HEK293T (cell line): ENCODE measurements around the gene KIT.

Experiments
- CTCF ChIA-PET: fragments of 350-600 bp; formaldehyde crosslinking; extraction: SDS; loops from one replicate; lab custom pipeline; 2021; ENCODE audit warnings: antibody characterized with exemption, inconsistent platforms; lab: Yijun Ruan, JAX
- POLR2A ChIA-PET: fragments of 350-600 bp; formaldehyde crosslinking; extraction: SDS; loops from one replicate; lab custom pipeline; 2020; ENCODE audit warnings: antibody characterized with exemption, inconsistent platforms; lab: Yijun Ruan, JAX
- DNase-seq: peaks from one replicate; pipeline ENCODE4 v3.0.0; 2012; ENCODE audit warnings: mixed read lengths; ENCODE audit errors: extremely low spot score
- ARNT ChIP-seq: fragments of 450-650 bp; IDR thresholded peaks from 2 replicates; pipeline ENCODE4 v1.6.1; 2017; ENCODE audit warnings: mild to moderate bottlenecking
- BHLHE40 ChIP-seq: fragments of 450-650 bp; IDR thresholded peaks from 2 replicates; pipeline ENCODE4 v1.6.1; 2016; ENCODE audit warnings: mild to moderate bottlenecking, moderate library complexity, borderline replicate concordance
- CTBP1 ChIP-seq: fragments of 450-650 bp; IDR thresholded peaks from 2 replicates; pipeline ENCODE4 v1.6.1; 2016; ENCODE audit warnings: borderline replicate concordance
- ELF4 ChIP-seq: fragments of 450-650 bp; IDR thresholded peaks from 2 replicates; pipeline ENCODE4 v1.6.1; 2017; ENCODE audit warnings: antibody characterized with exemption
- FOXA1 ChIP-seq: fragments of 450-650 bp; IDR thresholded peaks from 2 replicates; pipeline ENCODE4 v1.6.1; 2016; ENCODE audit warnings: mild to moderate bottlenecking
- FOXK2 ChIP-seq: fragments of 450-650 bp; IDR thresholded peaks from 2 replicates; pipeline ENCODE4 v1.6.1; 2016; ENCODE audit warnings: mild to moderate bottlenecking
- FOXM1 ChIP-seq: fragments of 450-650 bp; IDR thresholded peaks from 2 replicates; pipeline ENCODE4 v1.6.1; 2017; ENCODE audit warnings: mild to moderate bottlenecking, borderline replicate concordance
- HDGF ChIP-seq: fragments of 450-650 bp; IDR thresholded peaks from 2 replicates; pipeline ENCODE4 v1.6.1; 2017; ENCODE audit warnings: antibody characterized with exemption, borderline replicate concordance
- L3MBTL2 ChIP-seq: fragments of 450-650 bp; conservative IDR thresholded peaks from 2 replicates; pipeline ENCODE4 v1.6.1; 2016; ENCODE audit warnings: mild to moderate bottlenecking
- LEF1 ChIP-seq: fragments of 450-650 bp; IDR thresholded peaks from 2 replicates; pipeline ENCODE4 v1.6.1; 2017; ENCODE audit warnings: mild to moderate bottlenecking, borderline replicate concordance
- NFRKB ChIP-seq: fragments of 450-650 bp; IDR thresholded peaks from 2 replicates; pipeline ENCODE4 v1.6.1; 2016; ENCODE audit warnings: mild to moderate bottlenecking, moderate library complexity
- PKNOX1 ChIP-seq: fragments of 450-650 bp; IDR thresholded peaks from 2 replicates; pipeline ENCODE4 v1.6.1; 2016
- SP1 ChIP-seq: fragments of 450-650 bp; IDR thresholded peaks from 2 replicates; pipeline ENCODE4 v1.6.1; 2017
- SUZ12 ChIP-seq: fragments of 450-650 bp; IDR thresholded peaks from 2 replicates; pipeline ENCODE4 v1.6.1; 2016; ENCODE audit warnings: mild to moderate bottlenecking
- TARDBP ChIP-seq: fragments of 450-650 bp; IDR thresholded peaks from 2 replicates; pipeline ENCODE4 v1.6.1; 2016
- ZNF384 ChIP-seq: fragments of 450-650 bp; IDR thresholded peaks from 2 replicates; pipeline ENCODE4 v1.6.1; 2016

Gene KIT

GRCh38 chr4:54657551-54658251 lies at the start of gene KIT:
TSS of gene KIT (plus strand) at chr4:54657957. CDS start at chr4:54658015, 58 bp downstream.
- TF ChIP-seq CTBP1 (no peak), L3MBTL2 (peak; percentile 68)
- DNase-seq, result peak; percentile 81

GRCh38 chr4:54609310-54609709 lies 48.4 kb upstream of the KIT start:
- POLR2A ChIA-PET, result no interaction called here

More at GRCh38 chr4:54657551-54658251, at the start of gene KIT:
- ChIA-PET CTCF (no interaction called here), POLR2A (interaction anchor here (1.0 to 1.2 kb wide), 2 partner anchors 118 to 738 kb away, joined by 4 read pairs; partner anchors contain the start of gene TMEM165)

GRCh38 chr4:54614149-54614548 lies 43.6 kb upstream of the KIT start:
- TF ChIP-seq FOXM1 (no peak), L3MBTL2 (no peak), FOXA1 (no peak), ELF4 (no peak), LEF1 (no peak), CTBP1 (no peak), BHLHE40 (no peak), ZNF384 (no peak), HDGF (no peak), NFRKB (no peak), PKNOX1 (no peak)
- ChIA-PET POLR2A (no interaction called here), CTCF (no interaction called here)
- DNase-seq, result no peak

More at GRCh38 chr4:54609310-54609709, 48.4 kb upstream of the KIT start:
- CTCF ChIA-PET, result no interaction called here
- no peak for DNase-seq
- TF ChIP-seq ZNF384, result no peak
- no peak for TF ChIP-seq ARNT
- TF ChIP-seq SUZ12, result no peak
- no peak for TF ChIP-seq CTBP1
- TF ChIP-seq ELF4, result no peak
- no peak for TF ChIP-seq BHLHE40
- no peak for TF ChIP-seq TARDBP
- TF ChIP-seq FOXK2, result no peak
- TF ChIP-seq FOXA1, result no peak
- TF ChIP-seq PKNOX1, result no peak
- no peak for TF ChIP-seq L3MBTL2
- no peak for TF ChIP-seq FOXM1
- no peak for TF ChIP-seq LEF1
- no peak for TF ChIP-seq NFRKB
- no peak for TF ChIP-seq SP1
- TF ChIP-seq HDGF, result no peak

- TF ChIP-seq L3MBTL2 (no peak), NFRKB (no peak), FOXK2 (no peak), HDGF (no peak), ARNT (no peak), PKNOX1 (no peak), ZNF384 (no peak), BHLHE40 (no peak), ELF4 (no peak), LEF1 (no peak), SUZ12 (no peak)
- ChIA-PET CTCF (no interaction called here), POLR2A (no interaction called here)
- DNase-seq, result no peak
Measured at GRCh38 chr4:54620773-54621172, 37.0 kb upstream of the KIT start.

- ChIA-PET CTCF (no interaction called here), POLR2A (no interaction called here)
- TF ChIP-seq CTBP1 (no peak), SP1 (no peak), LEF1 (no peak), FOXA1 (no peak), PKNOX1 (no peak), TARDBP (no peak), HDGF (no peak), ELF4 (no peak), NFRKB (no peak)
- no peak for DNase-seq
Measured at GRCh38 chr4:54625391-54625790, 32.4 kb upstream of the KIT start.

GRCh38 chr4:54626113-54626512 lies 31.6 kb upstream of the KIT start:
- POLR2A ChIA-PET, result no interaction called here
- CTCF ChIA-PET, result no interaction called here
- no peak for DNase-seq
- TF ChIP-seq ZNF384 (no peak), TARDBP (no peak), FOXM1 (no peak), LEF1 (no peak), L3MBTL2 (no peak), PKNOX1 (no peak), FOXA1 (no peak), NFRKB (no peak), ARNT (no peak)
